Measurements from ENCODE around the gene SLC7A11. TPM values are rescaled to one million over a fixed set of nuclear protein-coding genes. Genes with fewer than 3 reads are reported as not detected.

The SLC7A11 gene
- total RNA-seq, 1 donor from 2014 or later: 33.8 TPM

GRCh38 chr4:138202686-138203085, 39.5 kb downstream of the SLC7A11 start:
- H3K27me3 ChIP-seq (ENCODE audit: insufficient read depth, low read length): no peaks in the 10 kb centered on the region
- Mint-ChIP-seq H3K36me3 (ENCODE audit: low read depth, unreplicated experiment) (no peaks in the 10 kb centered on the region), H3K27ac (ENCODE audit: unreplicated experiment) (no peak overlapping the region), H3K9me3 (ENCODE audit: unreplicated experiment) (no peaks in the 10 kb centered on the region), H3K4me3 (ENCODE audit: unreplicated experiment) (no peak overlapping the region), H3K4me1 (ENCODE audit: low read depth, unreplicated experiment) (peaks cover 8% of the 10 kb centered on the region), H3K27me3 (ENCODE audit: low read depth, unreplicated experiment) (no peaks in the 10 kb centered on the region)
- no peaks in the 10 kb centered on the region for H3K4me1 ChIP-seq (ENCODE audit: insufficient read depth, low read length)
- H4K20me1 ChIP-seq (ENCODE audit: insufficient read depth, low read length): no peaks in the 10 kb centered on the region
- H3K36me3 ChIP-seq (ENCODE audit: insufficient read depth, low read length): no peaks in the 10 kb centered on the region
- no peak overlapping the region for H3K27ac ChIP-seq (ENCODE audit: low read depth, low read length)
- FAIRE-seq: no peak
- H3K79me2 ChIP-seq (ENCODE audit: insufficient read depth, low read length): no peaks in the 10 kb centered on the region
- no peak overlapping the region for H2AFZ ChIP-seq (ENCODE audit: low read depth, low read length)
- TF ChIP-seq CTCF (IDR thresholded peaks at IDR 0.05; ENCODE audit: insufficient read depth, low read depth, low read length) (no peak), EZH2 (IDR thresholded peaks at IDR 0.05; ENCODE audit: insufficient read depth, low read length) (no peak)
- no peak overlapping the region for H3K9ac ChIP-seq (ENCODE audit: low read length)
- H3K4me3 ChIP-seq (ENCODE audit: insufficient read depth, low read depth, low read length): no peak overlapping the region
- no peak overlapping the region for H3K4me2 ChIP-seq (ENCODE audit: low read length)
- H3K9me3 ChIP-seq (ENCODE audit: insufficient read depth, low read depth, low read length): no peaks in the 10 kb centered on the region
- no peak for DNase-seq (ENCODE audit: low read depth)

GRCh38 chr4:138200236-138200590, 41.9 kb downstream of the SLC7A11 start:
- H3K79me2 ChIP-seq (ENCODE audit: insufficient read depth, low read length): no peaks in the 10 kb centered on the region
- FAIRE-seq (no peak), DNase-seq (ENCODE audit: low read depth) (no peak)
- no peak overlapping the region for H2AFZ ChIP-seq (ENCODE audit: low read depth, low read length)
- no peak overlapping the region for H3K4me3 Mint-ChIP-seq (ENCODE audit: unreplicated experiment)
- no peak overlapping the region for H3K4me3 ChIP-seq (ENCODE audit: insufficient read depth, low read depth, low read length)
- H3K36me3 ChIP-seq (ENCODE audit: insufficient read depth, low read length): no peaks in the 10 kb centered on the region
- H3K4me1 Mint-ChIP-seq (ENCODE audit: low read depth, unreplicated experiment): peaks cover 8% of the 10 kb centered on the region
- peak overlapping the region; percentile 65 for H3K27ac Mint-ChIP-seq (ENCODE audit: unreplicated experiment)
- H3K9ac ChIP-seq (ENCODE audit: low read length): no peak overlapping the region
- H3K27ac ChIP-seq (ENCODE audit: low read depth, low read length): no peak overlapping the region
- H3K36me3 Mint-ChIP-seq (ENCODE audit: low read depth, unreplicated experiment): peaks cover 2% of the 10 kb centered on the region
- H3K4me1 ChIP-seq (ENCODE audit: insufficient read depth, low read length): no peaks in the 10 kb centered on the region
- H3K9me3 Mint-ChIP-seq (ENCODE audit: unreplicated experiment): no peaks in the 10 kb centered on the region
- no peaks in the 10 kb centered on the region for H3K27me3 Mint-ChIP-seq (ENCODE audit: low read depth, unreplicated experiment)
- no peaks in the 10 kb centered on the region for H3K27me3 ChIP-seq (ENCODE audit: insufficient read depth, low read length)
- no peaks in the 10 kb centered on the region for H4K20me1 ChIP-seq (ENCODE audit: insufficient read depth, low read length)
- H3K4me2 ChIP-seq (ENCODE audit: low read length): peak overlapping the region; percentile 54
- H3K9me3 ChIP-seq (ENCODE audit: insufficient read depth, low read depth, low read length): no peaks in the 10 kb centered on the region
- TF ChIP-seq EZH2 (IDR thresholded peaks at IDR 0.05; ENCODE audit: insufficient read depth, low read length) (no peak), CTCF (IDR thresholded peaks at IDR 0.05; ENCODE audit: insufficient read depth, low read depth, low read length) (no peak)

- no peaks in the 10 kb centered on the region for H4K20me1 ChIP-seq (ENCODE audit: insufficient read depth, low read length)
- H3K27ac Mint-ChIP-seq (ENCODE audit: unreplicated experiment): peak overlapping the region; percentile 65
- no peaks in the 10 kb centered on the region for H3K9me3 Mint-ChIP-seq (ENCODE audit: unreplicated experiment)
- H3K36me3 Mint-ChIP-seq (ENCODE audit: low read depth, unreplicated experiment): peaks cover 2% of the 10 kb centered on the region
- TF ChIP-seq CTCF (IDR thresholded peaks at IDR 0.05; ENCODE audit: insufficient read depth, low read depth, low read length) (no peak), EZH2 (IDR thresholded peaks at IDR 0.05; ENCODE audit: insufficient read depth, low read length) (no peak)
- no peak overlapping the region for H3K4me3 Mint-ChIP-seq (ENCODE audit: unreplicated experiment)
- H3K4me1 ChIP-seq (ENCODE audit: insufficient read depth, low read length): no peaks in the 10 kb centered on the region
- H3K4me2 ChIP-seq (ENCODE audit: low read length): peak overlapping the region; percentile 54
- H3K4me1 Mint-ChIP-seq (ENCODE audit: low read depth, unreplicated experiment): peaks cover 8% of the 10 kb centered on the region
- H3K79me2 ChIP-seq (ENCODE audit: insufficient read depth, low read length): no peaks in the 10 kb centered on the region
- H2AFZ ChIP-seq (ENCODE audit: low read depth, low read length): peak overlapping the region; percentile 28
- H3K9me3 ChIP-seq (ENCODE audit: insufficient read depth, low read depth, low read length): no peaks in the 10 kb centered on the region
- H3K4me3 ChIP-seq (ENCODE audit: insufficient read depth, low read depth, low read length): no peak overlapping the region
- H3K27ac ChIP-seq (ENCODE audit: low read depth, low read length): no peak overlapping the region
- FAIRE-seq (peak; percentile 41), DNase-seq (ENCODE audit: low read depth) (peak; percentile 44)
- no peaks in the 10 kb centered on the region for H3K27me3 ChIP-seq (ENCODE audit: insufficient read depth, low read length)
- no peaks in the 10 kb centered on the region for H3K27me3 Mint-ChIP-seq (ENCODE audit: low read depth, unreplicated experiment)
- no peak overlapping the region for H3K9ac ChIP-seq (ENCODE audit: low read length)
- H3K36me3 ChIP-seq (ENCODE audit: insufficient read depth, low read length): no peaks in the 10 kb centered on the region
Observed at GRCh38 chr4:138199568-138200235, 42.4 kb downstream of the SLC7A11 start.

Data from astrocyte (in vitro differentiated cells and primary cell).